Type B pancreatic cell (in vitro differentiated cells): ENCODE measurements around the gene IDH3A. TPM values are rescaled to one million over a fixed set of nuclear protein-coding genes. Genes with fewer than 3 reads are reported as not detected.

ENCODE experiments used
- DNase-seq: peaks from one replicate; pipeline ENCODE4 v3.0.0; 2021; ENCODE audit warnings: mixed read lengths; ENCODE audit not compliant: unreplicated experiment; ENCODE audit errors: extremely low spot score
- H3K27ac Mint-ChIP-seq: 2 replicates; pipeline ENCODE4 v1.8.0; 2021; ENCODE audit warnings: mild to moderate bottlenecking, mixed read lengths
- H3K27me3 Mint-ChIP-seq: 2 replicates; pipeline ENCODE4 v1.8.0; 2021; ENCODE audit warnings: mixed read lengths
- H3K36me3 Mint-ChIP-seq: 2 replicates; pipeline ENCODE4 v1.8.0; 2021; ENCODE audit warnings: mixed read lengths
- H3K4me1 Mint-ChIP-seq: one replicate; pipeline ENCODE4 v1.8.0; 2021; ENCODE audit warnings: mixed read lengths; ENCODE audit not compliant: unreplicated experiment
- H3K4me3 Mint-ChIP-seq: 2 replicates; pipeline ENCODE4 v1.8.0; 2021; ENCODE audit warnings: mild to moderate bottlenecking, mixed read lengths
- H3K9me3 Mint-ChIP-seq: 2 replicates; pipeline ENCODE4 v1.8.0; 2021; ENCODE audit warnings: mixed read lengths
- total RNA-seq: library from RNA; stranded (reverse); gene quantifications from 2 replicates; pipeline ENCODE4 v1.2.1, GENCODE V29; 2021; ENCODE audit warnings: low replicate concordance
- TF ChIP-seq, protein P1 (sequence below): fragments of 200-600 bp; sonication (generic); conservative IDR thresholded peaks from 2 replicates; pipeline ENCODE4 v1.5.0; 2021; ENCODE audit warnings: antibody characterized with exemption, mild to moderate bottlenecking

Gene IDH3A
- total RNA-seq, 1 donor from 2014 or later = 66.5 TPM

DNA sequence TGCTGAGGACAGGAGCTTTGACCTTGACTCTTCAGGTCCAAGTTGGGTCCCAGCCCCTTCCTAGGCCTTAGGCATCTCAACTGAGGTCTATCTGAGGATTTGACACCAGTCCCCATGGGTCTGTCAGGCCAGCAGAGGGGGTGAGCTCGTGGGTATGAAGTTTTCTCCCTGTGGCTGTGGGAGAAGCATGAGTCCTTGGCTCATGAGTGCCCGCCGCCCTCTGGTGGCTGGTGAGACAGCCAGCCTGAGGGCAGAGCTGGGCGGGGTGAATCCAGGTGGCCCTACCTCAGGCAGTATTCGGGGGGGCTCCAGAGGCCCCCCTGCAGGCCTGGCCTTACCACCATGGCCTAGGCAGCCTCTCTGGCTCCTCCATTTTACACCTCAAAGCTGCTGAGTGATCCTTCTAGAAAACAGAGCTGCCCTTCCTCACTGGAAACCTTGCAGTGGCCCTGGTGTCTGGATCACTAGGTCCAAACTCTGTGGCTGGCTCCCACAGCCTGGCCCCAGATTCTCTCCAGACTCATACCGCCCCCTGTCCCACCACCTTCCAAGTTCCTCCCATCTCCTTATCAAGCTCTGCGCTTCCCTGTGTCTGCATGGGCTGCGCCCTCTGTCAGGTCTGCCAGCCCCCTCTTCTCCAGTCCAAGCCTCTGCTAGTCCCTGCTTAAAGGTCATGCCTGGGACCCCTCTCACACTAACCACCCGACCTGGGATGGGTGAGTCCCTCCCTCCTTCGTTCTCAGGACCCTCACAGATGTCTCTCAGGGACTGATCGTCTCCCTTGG is 40.7 kb upstream of the IDH3A start:
- H3K27me3 Mint-ChIP-seq = no peaks in the 10 kb centered on the region
- H3K27ac Mint-ChIP-seq = no peak overlapping the region

GRCh38 chr15:78109156-78109555 is 40.0 kb upstream of the IDH3A start:
- H3K9me3 Mint-ChIP-seq = no peaks in the 10 kb centered on the region
- no peak overlapping the region for H3K27ac Mint-ChIP-seq
- no peak for DNase-seq
- no peaks in the 10 kb centered on the region for H3K27me3 Mint-ChIP-seq
- no peaks in the 10 kb centered on the region for H3K36me3 Mint-ChIP-seq
- peaks cover 6% of the 10 kb centered on the region for H3K4me1 Mint-ChIP-seq
- no peak overlapping the region for H3K4me3 Mint-ChIP-seq
- TF ChIP-seq, protein P1, sequence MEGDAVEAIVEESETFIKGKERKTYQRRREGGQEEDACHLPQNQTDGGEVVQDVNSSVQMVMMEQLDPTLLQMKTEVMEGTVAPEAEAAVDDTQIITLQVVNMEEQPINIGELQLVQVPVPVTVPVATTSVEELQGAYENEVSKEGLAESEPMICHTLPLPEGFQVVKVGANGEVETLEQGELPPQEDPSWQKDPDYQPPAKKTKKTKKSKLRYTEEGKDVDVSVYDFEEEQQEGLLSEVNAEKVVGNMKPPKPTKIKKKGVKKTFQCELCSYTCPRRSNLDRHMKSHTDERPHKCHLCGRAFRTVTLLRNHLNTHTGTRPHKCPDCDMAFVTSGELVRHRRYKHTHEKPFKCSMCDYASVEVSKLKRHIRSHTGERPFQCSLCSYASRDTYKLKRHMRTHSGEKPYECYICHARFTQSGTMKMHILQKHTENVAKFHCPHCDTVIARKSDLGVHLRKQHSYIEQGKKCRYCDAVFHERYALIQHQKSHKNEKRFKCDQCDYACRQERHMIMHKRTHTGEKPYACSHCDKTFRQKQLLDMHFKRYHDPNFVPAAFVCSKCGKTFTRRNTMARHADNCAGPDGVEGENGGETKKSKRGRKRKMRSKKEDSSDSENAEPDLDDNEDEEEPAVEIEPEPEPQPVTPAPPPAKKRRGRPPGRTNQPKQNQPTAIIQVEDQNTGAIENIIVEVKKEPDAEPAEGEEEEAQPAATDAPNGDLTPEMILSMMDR = no peak

More for the DNA sequence above, 40.7 kb upstream of the IDH3A start:
- DNase-seq = no peak
- TF ChIP-seq, protein P1 = peak; percentile 86
- H3K9me3 Mint-ChIP-seq = no peaks in the 10 kb centered on the region
- H3K36me3 Mint-ChIP-seq = no peaks in the 10 kb centered on the region
- no peak overlapping the region for H3K4me3 Mint-ChIP-seq
- H3K4me1 Mint-ChIP-seq = peaks cover 9% of the 10 kb centered on the region

GRCh38 chr15:78110096-78110495 is 39.1 kb upstream of the IDH3A start:
- Mint-ChIP-seq H3K4me1 (no peaks in the 10 kb centered on the region), H3K4me3 (no peak overlapping the region), H3K9me3 (no peaks in the 10 kb centered on the region), H3K36me3 (no peaks in the 10 kb centered on the region), H3K27me3 (no peaks in the 10 kb centered on the region), H3K27ac (no peak overlapping the region)
- DNase-seq = no peak
- TF ChIP-seq, protein P1 = no peak

DNA sequence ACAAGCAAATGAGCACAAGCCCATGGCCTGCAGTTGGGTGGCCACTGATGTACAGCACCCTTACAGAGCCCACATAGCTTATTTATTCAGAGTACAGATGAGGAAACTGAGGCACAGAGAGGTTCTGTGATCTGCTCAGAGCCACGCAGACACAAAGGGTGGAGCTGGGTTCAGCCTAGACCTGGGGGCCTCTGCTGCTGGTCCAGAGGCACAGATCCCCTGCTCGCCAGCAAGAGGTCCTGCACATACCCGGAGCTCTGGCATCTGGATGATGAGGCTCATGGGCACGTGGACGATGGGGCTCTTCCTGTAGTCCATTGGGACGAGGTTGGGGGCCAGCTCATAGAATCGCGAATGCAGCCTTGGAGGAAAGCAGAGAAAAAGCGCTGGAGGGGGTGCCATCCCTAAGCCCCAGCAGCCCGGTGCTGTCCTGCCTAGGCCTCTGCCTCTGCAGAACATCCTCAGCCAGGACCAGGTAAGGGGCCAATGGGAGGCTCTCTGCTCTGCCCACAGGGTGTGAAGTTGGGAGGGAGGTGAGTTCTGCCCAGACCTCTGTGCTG is 38.2 kb upstream of the IDH3A start:
- no peak overlapping the region for H3K27ac Mint-ChIP-seq
- no peaks in the 10 kb centered on the region for H3K27me3 Mint-ChIP-seq
- H3K9me3 Mint-ChIP-seq = no peaks in the 10 kb centered on the region
- H3K4me3 Mint-ChIP-seq = no peak overlapping the region
- H3K36me3 Mint-ChIP-seq = no peaks in the 10 kb centered on the region
- DNase-seq = no peak
- H3K4me1 Mint-ChIP-seq = no peaks in the 10 kb centered on the region
- TF ChIP-seq, protein P1 = no peak

GRCh38 chr15:78111788-78112187 is 37.4 kb upstream of the IDH3A start:
- Mint-ChIP-seq H3K4me1 (no peaks in the 10 kb centered on the region), H3K27ac (no peak overlapping the region), H3K27me3 (no peaks in the 10 kb centered on the region), H3K9me3 (no peaks in the 10 kb centered on the region), H3K4me3 (no peak overlapping the region), H3K36me3 (no peaks in the 10 kb centered on the region)
- TF ChIP-seq, protein P1 = no peak
- DNase-seq = no peak
